GM18498 (cell line): ENCODE results near the gene RFC1.

Experiments used
- ATAC-seq: cut with Tn5 transposase; IDR thresholded peaks from one replicate; pipeline ENCODE4 v1.9.1; 2021; ENCODE audit warnings: mild to moderate bottlenecking, moderate library complexity; ENCODE audit not compliant: unreplicated experiment

Gene RFC1

DNA sequence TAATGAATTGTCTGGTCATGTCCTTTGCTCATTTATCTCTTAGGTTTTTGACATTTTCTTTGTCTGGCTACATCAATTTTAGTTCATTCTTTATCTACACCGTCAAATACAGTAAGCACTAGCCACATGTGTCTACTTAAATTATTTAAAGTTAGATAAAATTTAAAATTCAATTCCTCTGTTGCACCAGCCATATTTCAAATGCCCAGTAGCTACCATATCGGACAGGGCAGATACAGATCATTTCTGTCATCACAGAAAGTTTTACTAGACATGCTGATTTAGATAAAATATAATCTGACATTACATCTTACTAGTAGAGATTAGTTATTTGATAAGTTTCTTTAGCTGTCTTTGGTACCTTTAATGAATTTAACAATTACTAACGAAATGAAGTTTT is 122.7 kb downstream of the RFC1 start:
- no peak for ATAC-seq
